ENCODE measurements around the gene LMNA.
"Not testable (repeated sequence)": the region's sequence is repeated elsewhere in the genome, so short reads cannot be mapped to it uniquely, and the experiment has no call there.

The LMNA gene

DNA sequence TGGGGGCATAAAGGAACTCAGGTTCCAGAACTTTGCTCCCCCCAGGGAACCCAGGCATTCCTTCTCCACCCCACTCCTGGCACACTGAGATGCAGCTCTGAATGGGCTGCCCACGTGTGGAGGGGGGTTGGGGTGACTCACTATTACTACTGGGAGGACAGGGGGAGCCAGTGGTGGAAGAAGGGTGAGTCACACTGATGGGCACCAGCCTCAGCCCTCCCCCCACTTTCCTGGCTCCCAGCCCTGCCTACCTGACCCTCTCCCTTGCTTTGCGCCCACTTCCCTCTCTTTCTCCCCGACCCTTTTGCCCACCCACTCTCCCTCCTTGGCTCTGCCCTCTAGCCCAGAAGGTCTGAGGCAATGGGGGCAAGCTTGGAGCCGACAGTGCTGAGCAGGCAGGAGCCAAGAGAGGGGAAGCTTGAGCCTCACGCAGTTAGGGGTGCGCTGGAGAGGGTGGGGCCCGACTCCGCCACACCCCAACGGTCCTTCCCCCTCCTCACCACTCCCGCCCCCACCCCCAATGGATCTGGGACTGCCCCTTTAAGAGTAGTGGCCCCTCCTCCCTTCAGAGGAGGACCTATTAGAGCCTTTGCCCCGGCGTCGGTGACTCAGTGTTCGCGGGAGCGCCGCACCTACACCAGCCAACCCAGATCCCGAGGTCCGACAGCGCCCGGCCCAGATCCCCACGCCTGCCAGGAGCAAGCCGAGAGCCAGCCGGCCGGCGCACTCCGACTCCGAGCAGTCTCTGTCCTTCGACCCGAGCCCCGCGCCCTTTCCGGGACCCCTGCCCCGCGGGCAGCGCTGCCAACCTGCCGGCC lies at the start of gene LMNA:
Gene LMNA (plus strand): TSS at position 611 of the 818 bp plus-strand sequence. CDS start 208 bp downstream, outside the sequence.
- peak; percentile 65 for DNase-seq (ENCODE audit: insufficient read length, low spot score)
- FAIRE-seq = no peak

DNA sequence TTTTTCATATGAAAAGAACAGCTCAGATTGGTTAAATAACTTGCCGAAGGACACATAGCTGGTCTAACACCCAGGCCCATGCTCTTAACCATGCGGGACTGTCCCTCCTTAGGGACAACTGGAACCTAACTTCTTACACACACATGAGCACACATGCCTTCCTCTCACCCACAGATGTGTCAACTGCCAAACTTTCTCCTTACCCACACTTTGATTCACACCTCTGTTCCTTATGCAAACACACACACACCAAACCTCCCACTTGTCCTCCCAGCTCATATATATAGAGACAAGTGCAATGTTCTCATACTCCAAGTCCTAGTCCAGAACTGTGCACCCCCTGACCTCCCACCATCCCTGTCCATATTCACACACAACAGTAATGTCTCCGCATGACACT lies 49.3 kb upstream of the LMNA start:
- DNase-seq (ENCODE audit: insufficient read length, low spot score) (no peak), FAIRE-seq (peak; percentile 51)

DNA sequence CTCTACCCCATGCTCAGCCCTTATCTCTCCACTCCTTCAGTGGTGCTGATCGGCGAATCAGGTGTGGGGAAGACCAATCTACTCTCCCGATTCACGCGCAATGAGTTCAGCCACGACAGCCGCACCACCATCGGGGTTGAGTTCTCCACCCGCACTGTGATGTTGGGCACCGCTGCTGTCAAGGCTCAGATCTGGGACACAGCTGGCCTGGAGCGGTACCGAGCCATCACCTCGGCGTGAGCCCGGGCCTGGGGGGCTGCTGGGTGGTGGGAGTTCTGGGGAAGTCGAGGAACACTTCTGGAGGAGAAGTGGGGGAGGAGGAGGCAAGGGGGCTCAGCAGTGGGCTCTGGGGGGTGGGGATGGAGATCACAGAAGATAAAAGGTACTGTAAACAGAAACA lies 48.6 kb upstream of the LMNA start:
- DNase-seq (ENCODE audit: insufficient read length, low spot score) (no peak), FAIRE-seq (no peak)

DNA sequence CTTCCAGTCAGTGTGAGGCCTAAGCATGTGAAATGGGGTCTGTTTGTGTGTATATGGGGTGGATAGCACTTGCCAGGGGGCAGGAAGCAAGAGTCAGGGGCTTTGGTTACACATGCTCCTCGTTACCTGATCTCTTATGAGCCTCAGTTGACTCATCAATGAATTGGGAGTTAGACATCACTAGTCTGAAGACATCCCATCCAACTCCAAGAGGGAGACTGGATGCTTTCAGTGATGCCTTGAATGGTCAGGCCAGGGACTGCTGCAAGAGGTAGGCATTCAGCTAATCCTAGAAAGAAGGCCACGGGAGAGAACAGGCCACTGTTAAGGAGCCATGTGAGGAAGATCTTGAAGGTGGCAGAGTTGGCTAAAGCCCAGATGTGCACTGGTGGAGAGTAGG lies 47.2 kb upstream of the LMNA start:
- DNase-seq (ENCODE audit: insufficient read length, low spot score) (no peak), FAIRE-seq (no peak)

- FAIRE-seq (no peak), DNase-seq (ENCODE audit: insufficient read length, low spot score) (no peak)
These were observed 44.7 kb upstream of the LMNA start for GRCh38 chr1:156069490-156070455.

DNA sequence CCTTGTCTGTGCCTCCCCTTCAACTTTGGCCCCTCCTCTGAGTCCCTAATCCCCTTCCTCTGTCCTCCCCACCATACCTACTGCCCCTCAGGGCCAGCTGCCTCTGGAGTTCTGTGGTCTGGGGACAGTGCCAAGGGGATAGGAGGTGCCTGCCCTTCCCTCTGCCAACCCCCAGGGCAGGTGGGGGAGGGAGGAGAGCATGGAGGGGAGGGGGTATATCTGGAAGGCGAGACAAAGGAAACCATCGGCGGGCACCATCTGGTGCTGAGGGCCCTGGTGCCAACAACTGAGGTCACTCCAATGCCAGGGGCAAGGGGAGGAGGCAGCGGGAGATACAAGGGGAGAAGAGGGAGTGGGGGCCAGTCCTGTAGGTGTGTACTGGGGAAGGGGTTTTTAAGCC lies 44.0 kb upstream of the LMNA start:
- FAIRE-seq = no peak
- DNase-seq (ENCODE audit: insufficient read length, low spot score) = no peak

DNA sequence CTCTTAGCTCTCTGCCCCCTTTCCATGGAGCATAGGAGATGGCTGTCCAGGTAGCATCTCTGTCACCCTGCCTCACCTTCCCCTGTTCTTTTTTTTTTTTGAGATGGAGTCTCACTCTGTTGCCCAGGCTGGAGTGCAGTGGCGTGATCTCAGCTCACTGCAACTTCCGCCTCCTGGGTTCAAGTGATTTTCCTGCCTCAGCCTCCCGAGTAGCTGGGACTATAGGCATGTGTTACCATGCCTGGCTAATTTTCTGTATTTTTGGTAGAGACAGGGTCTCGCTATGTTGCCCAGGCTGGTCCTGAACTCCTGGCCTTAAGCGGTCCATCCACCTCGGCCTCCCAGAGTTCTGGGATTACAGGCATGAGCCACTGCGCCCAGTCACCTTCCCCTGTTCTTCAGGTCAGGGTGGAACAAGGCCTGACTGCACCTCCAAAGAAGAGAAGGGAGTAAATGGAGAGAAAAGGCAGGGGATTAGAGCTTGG lies 43.1 kb upstream of the LMNA start:
- not testable (repeated sequence) for DNase-seq (ENCODE audit: insufficient read length, low spot score); FAIRE-seq

DNA sequence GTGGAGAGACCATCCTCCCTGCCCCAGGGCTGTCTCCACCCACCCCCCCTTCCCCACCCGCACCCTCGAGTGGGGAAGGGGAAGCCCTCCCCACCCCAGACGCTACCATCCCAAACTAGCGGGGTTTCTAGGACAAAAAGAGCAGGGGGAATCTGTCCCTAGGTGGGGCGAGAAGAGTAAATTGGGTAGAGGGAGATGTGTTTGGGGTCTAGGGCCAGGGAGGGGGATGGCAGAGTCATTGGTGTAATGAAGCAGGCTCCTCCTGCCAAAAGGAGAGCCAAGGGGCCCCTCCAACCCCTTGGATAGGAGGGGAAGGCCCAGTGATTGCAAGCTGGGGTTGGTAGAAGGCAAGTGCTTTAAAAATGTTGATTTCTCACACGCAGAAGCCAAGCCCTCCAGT lies 42.3 kb upstream of the LMNA start:
- no peak for DNase-seq (ENCODE audit: insufficient read length, low spot score)
- FAIRE-seq = no peak

GRCh38 chr1:156073110-156073687 lies 41.3 kb upstream of the LMNA start:
- no peak for DNase-seq (ENCODE audit: insufficient read length, low spot score)
- FAIRE-seq = no peak

DNA sequence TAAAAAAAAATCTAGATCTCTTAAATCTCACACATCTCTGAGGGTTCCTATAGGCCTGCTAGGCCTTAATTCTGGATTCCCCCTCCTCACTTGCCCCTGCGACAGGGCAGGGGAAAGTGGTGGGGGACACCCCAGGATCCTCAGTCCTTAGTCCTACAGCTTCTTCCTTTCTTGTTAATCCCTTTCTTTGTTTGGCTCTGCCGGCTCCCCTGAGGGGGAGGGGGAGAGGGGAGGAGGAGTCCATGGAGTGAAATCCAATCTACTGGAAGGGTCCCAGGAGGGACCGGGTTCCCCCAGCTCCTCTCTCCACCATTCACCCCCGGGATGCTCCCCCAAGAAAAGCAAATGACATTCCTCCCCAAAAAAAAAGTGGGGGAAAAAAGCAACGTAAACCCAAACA lies 40.8 kb upstream of the LMNA start:
- FAIRE-seq = no peak
- no peak for DNase-seq (ENCODE audit: insufficient read length, low spot score)

- FAIRE-seq (no peak), DNase-seq (ENCODE audit: insufficient read length, low spot score) (no peak)
These were observed 39.9 kb upstream of the LMNA start for GRCh38 chr1:156074661-156075060.

- DNase-seq (ENCODE audit: insufficient read length, low spot score) = no peak
- no peak for FAIRE-seq
These were observed 39.3 kb upstream of the LMNA start for GRCh38 chr1:156075162-156075561.

- no peak for FAIRE-seq
- DNase-seq (ENCODE audit: insufficient read length, low spot score) = no peak
These were observed 38.7 kb upstream of the LMNA start for GRCh38 chr1:156075775-156076204.

DNA sequence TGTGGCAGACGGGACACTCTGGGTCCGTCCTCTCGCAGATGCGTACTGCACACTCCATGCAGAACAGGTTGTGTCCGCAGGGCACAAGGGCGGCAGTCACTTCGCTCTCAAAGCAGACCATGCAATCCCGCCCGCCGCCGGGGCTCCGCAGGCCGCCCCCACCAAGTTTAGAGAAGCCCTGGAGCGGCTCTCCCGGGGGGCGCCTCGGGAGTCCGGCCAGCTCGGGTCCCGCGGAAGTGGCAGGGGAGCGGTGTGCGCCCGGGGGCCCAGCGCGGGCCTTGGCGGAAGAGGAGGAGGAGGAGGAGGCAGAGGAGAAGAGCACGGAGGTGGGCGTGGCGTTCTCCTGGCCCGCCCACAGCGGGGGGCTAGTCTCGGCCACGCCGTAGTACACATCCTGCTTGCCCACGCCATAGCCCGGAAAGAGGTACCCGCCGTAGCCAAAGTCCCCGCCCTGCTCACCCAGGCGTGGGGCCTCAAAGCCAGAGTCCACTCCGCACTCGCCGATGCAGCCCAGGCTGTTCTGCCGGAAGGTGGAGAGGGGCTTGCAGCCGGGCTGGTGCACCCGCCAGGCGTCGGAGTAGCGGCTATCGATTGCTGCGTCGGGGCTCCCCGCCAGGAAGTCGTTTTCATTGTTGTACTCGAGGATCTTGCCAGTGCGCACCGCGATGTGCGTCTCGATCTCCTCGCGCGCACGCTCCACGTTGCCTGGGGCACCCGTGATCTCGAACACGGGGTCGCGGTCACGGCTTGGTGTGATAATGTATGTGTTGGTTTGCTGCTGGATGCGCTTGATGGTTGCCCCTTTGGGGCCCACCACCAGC lies 37.7 kb upstream of the LMNA start:
- FAIRE-seq = no peak

DNA sequence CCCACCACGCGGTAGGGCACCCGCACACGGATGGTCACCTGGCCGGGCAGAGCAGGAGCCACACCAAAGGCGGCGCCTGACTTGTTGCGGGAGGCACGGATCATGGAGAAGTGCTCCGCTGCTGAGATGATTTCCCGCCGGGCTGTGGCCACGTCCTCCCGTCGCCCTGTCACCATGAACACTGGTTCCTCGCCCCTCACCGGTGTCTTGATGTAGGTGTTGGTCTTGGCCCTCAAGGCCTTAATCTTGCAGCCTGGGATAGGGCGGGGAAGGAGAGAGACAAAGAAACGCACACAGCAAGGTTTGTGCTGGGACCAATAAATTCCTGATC lies 37.1 kb upstream of the LMNA start:
- no peak for FAIRE-seq
- no peak for DNase-seq (ENCODE audit: insufficient read length, low spot score)

More for the DNA sequence above, 37.7 kb upstream of the LMNA start:
- no peak for DNase-seq (ENCODE audit: insufficient read length, low spot score)

- no peak for DNase-seq (ENCODE audit: insufficient read length, low spot score)
- FAIRE-seq = no peak
These were observed 35.8 kb upstream of the LMNA start for GRCh38 chr1:156078728-156079127.

DNA sequence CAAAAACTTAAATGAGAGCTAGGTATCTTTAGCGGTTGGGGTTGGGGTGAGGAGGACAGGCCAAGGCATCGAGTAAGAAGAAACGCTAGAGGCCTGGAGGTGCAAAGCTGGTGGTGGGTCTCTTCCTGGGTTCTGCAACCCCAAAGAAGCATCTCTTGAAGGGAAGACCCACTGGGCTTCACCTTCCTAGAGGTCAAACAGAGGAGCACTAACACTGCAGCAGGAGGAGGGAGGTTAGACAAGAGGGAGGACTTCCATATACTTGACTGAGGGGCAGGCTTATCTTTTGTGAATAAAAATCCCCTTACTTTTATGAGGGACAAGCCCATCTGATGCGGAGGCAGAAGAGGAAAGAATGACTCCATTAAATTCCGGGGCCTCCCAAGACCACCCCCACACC lies 34.7 kb upstream of the LMNA start:
- FAIRE-seq = no peak

GRCh38 chr1:156080241-156080862 lies 34.2 kb upstream of the LMNA start:
- no peak for FAIRE-seq
- no peak for DNase-seq (ENCODE audit: insufficient read length, low spot score)

More for the DNA sequence above, 34.7 kb upstream of the LMNA start:
- DNase-seq (ENCODE audit: insufficient read length, low spot score) = no peak

- DNase-seq (ENCODE audit: insufficient read length, low spot score) (no peak), FAIRE-seq (no peak)
These were observed 33.7 kb upstream of the LMNA start for GRCh38 chr1:156080863-156081179.

Data from GM19239 (cell line).